HepG2 (cell line): ENCODE data around the gene GLI3. TPM values are rescaled to one million over a fixed set of nuclear protein-coding genes. Genes with fewer than 3 reads are reported as not detected.

Source experiments
- ATAC-seq: fragments of 200-7000 bp; cut with Tn5 transposase; 3 replicates; pipeline ENCODE4 v1.9.1; 2020; ENCODE audit warnings: mild to moderate bottlenecking, moderate library complexity
- BruUV-seq: library from RNA; stranded (reverse); fragments of 400-500 nt; replicated peaks from 2 replicates; lab custom pipeline; 2021; lab: Mats Ljungman, UMichigan
- CTCF ChIA-PET: fragments of 300-600 bp; formaldehyde crosslinking; extraction: SDS; loops from one replicate; lab custom pipeline; 2021; ENCODE audit warnings: low total read pairs, inconsistent platforms, low intra/inter-chr PET ratio; lab: Yijun Ruan, JAX
- POLR2A ChIA-PET: fragments of 350-600 bp; sonication (Branson Sonifier 250); formaldehyde crosslinking; loops from one replicate; lab custom pipeline; 2020; ENCODE audit warnings: antibody characterized with exemption, inconsistent platforms; lab: Yijun Ruan, JAX
- DNase-seq: peaks from one replicate; pipeline ENCODE4 v3.0.0-alpha.2; 2015; ENCODE audit warnings: low spot score
- FAIRE-seq: peaks from 3 replicates; lab custom pipeline; 2011; peaks lifted over from hg19 to GRCh38; lab: Jason Lieb, UNC
- H2AFZ ChIP-seq: one replicate; pipeline ENCODE4 v1.6.1; 2011; ENCODE audit warnings: low read length, inconsistent platforms
- H3K27ac ChIP-seq: fragments of 300-600 bp; 3 replicates; pipeline ENCODE4 v1.8.0; 2011; ENCODE audit warnings: mixed run types, mild to moderate bottlenecking, mixed read lengths, low read length, inconsistent platforms; ENCODE audit not compliant: insufficient read depth; ENCODE audit errors: extremely low read length
- H3K27me3 ChIP-seq, 2 experiments: fragments of 200-600 bp in 1 of 2; 2 replicates in 1 of 2; 3 replicates in 1 of 2; pipeline versions ENCODE4 v1.6.0 to v1.8.0; 2011; ENCODE audit warnings: low read length in 2 of 2, mild to moderate bottlenecking in 2 of 2, moderate library complexity in 2 of 2, inconsistent platforms in 1 of 2; ENCODE audit not compliant: insufficient read depth in 2 of 2, control insufficient read depth in 1 of 2
- H3K36me3 ChIP-seq, 2 experiments: fragments of 200-600 bp in 1 of 2; replicated peaks in 1 of 2; 2 replicates in 1 of 2; 3 replicates in 1 of 2; pipeline versions ENCODE4 v1.5.1 to v1.8.0; 2011; ENCODE audit warnings: low read length in 2 of 2, inconsistent platforms in 1 of 2; ENCODE audit not compliant: insufficient read depth in 2 of 2, control insufficient read depth in 1 of 2
- H3K4me1 ChIP-seq: 2 replicates; pipeline ENCODE4 v1.5.1; 2012; ENCODE audit warnings: low read length, inconsistent platforms; ENCODE audit not compliant: insufficient read depth
- H3K4me2 ChIP-seq: 2 replicates; pipeline ENCODE4 v1.6.0; 2011; ENCODE audit warnings: low read depth, low read length, inconsistent platforms
- H3K4me3 ChIP-seq, 3 experiments: fragments of 200-600 bp in 1 of 3; sonication (generic), shearing (Covaris generic) in 1 of 3; replicated peaks in 1 of 3; 2 replicates each; pipeline ENCODE4 v1.5.1; 2011 to 2016; ENCODE audit warnings: low read length in 3 of 3, inconsistent platforms in 2 of 3, low read depth in 2 of 3, mild to moderate bottlenecking in 2 of 3, control low read depth in 1 of 3, mixed read lengths in 1 of 3; ENCODE audit not compliant: insufficient read depth in 1 of 3
- H3K79me2 ChIP-seq: one replicate; pipeline ENCODE4 v1.6.1; 2011; ENCODE audit warnings: low read length, inconsistent platforms; ENCODE audit not compliant: insufficient read depth
- H3K9ac ChIP-seq: 2 replicates; pipeline ENCODE4 v1.6.0; 2011; ENCODE audit warnings: mild to moderate bottlenecking, low read depth, low read length, inconsistent platforms; ENCODE audit not compliant: insufficient read depth
- H3K9me3 ChIP-seq: 2 replicates; pipeline ENCODE4 v1.5.1; 2012; ENCODE audit warnings: mild to moderate bottlenecking, low read length
- H4K20me1 ChIP-seq: 2 replicates; pipeline ENCODE4 v1.6.0; 2011; ENCODE audit warnings: inconsistent platforms, mild to moderate bottlenecking, low read length, moderate library complexity; ENCODE audit not compliant: insufficient read depth
- ARNT ChIP-seq: fragments of 450-650 bp; IDR thresholded peaks from 2 replicates; pipeline ENCODE4 v1.6.1; 2017
- KLF16 ChIP-seq, 2 experiments: sonication (generic) in 1 of 2; formaldehyde crosslinking in 1 of 2; IDR thresholded peaks; 2 replicates each; pipeline versions ENCODE4 v1.6.1 to v1.8.0; 2016 to 2023; ENCODE audit warnings: missing genetic modification reagents in 2 of 2, missing compliant biosample characterization in 1 of 2
- MXI1 ChIP-seq: IDR thresholded peaks from 3 replicates; pipeline ENCODE4 v1.6.1; 2012; ENCODE audit warnings: low read depth, low read length, inconsistent platforms, borderline replicate concordance
- REL ChIP-seq: sonication (generic); formaldehyde crosslinking; conservative IDR thresholded peaks from 2 replicates; pipeline ENCODE4 v1.8.0; 2022; ENCODE audit warnings: mild to moderate bottlenecking, missing genetic modification reagents, moderate library complexity
- TAF1 ChIP-seq: sonication (generic); formaldehyde crosslinking; IDR thresholded peaks from 2 replicates; pipeline ENCODE4 v1.4.0; 2020; ENCODE audit warnings: missing genetic modification reagents
- TMF1 ChIP-seq: sonication (generic); formaldehyde crosslinking; IDR thresholded peaks from 2 replicates; pipeline ENCODE4 v1.8.1; 2022; ENCODE audit warnings: low read depth, missing genetic modification reagents
- ZNF124 ChIP-seq: sonication (generic); formaldehyde crosslinking; IDR thresholded peaks from 2 replicates; pipeline ENCODE4 v1.4.0; 2020; ENCODE audit warnings: missing genetic modification reagents
- ZNF143 ChIP-seq: sonication (generic); formaldehyde crosslinking; IDR thresholded peaks from 2 replicates; pipeline ENCODE4 v1.4.0; 2020; ENCODE audit warnings: missing genetic modification reagents
- WGBS: methylation state at CpG from one replicate; pipeline ENCODE4 v1.1.6; 2017; ENCODE audit warnings: low lambda C conversion rate; 5-methylcytosine and 5-hydroxymethylcytosine counted together
- in situ Hi-C: cut with HindIII; loops from 2 replicates; pipeline ENCODE4 v1.10.0; 2017; ENCODE audit warnings: low pct_unique_long_range_greater_than_20kb; ENCODE audit not compliant: extremely low pct_ligation_motif_present
- intact Hi-C: fragments of 100-400 bp; cut with micrococcal nuclease; formaldehyde crosslinking; loops from one replicate; pipeline ENCODE4 v1.10.0; 2022; ENCODE audit not compliant: unreplicated experiment
- polyA plus RNA-seq, 8 experiments: library from polyadenylated mRNA; depleted of rRNA in 3 of 8; stranded (reverse) in 7 of 8; unstranded in 1 of 8; fragments of >200 nt; fragmentation: Illumina TruSeq in 4 of 8; extraction: Trizol in 4 of 8; gene quantifications; 2 replicates each; pipeline versions ENCODE4 v1.2.1 to v1.2.3, GENCODE V29; 2011 to 2016; ENCODE audit warnings: low read depth in 4 of 8, missing spikeins in 1 of 8, mixed read lengths in 1 of 8; ENCODE audit not compliant: insufficient read depth in 1 of 8
- total RNA-seq, 5 experiments: library from RNA; depleted of rRNA; stranded (reverse); fragments of >200 nt; fragmentation: Illumina TruSeq; extraction: Trizol; gene quantifications; 2 replicates each; pipeline ENCODE4 v1.2.3, GENCODE V29; 2016; ENCODE audit warnings: low read depth in 1 of 5
- TF ChIP-seq, protein P1 (sequence below): sonication (generic); formaldehyde crosslinking; IDR thresholded peaks from 2 replicates; pipeline ENCODE4 v1.8.1; 2023; ENCODE audit warnings: missing genetic modification reagents, mild to moderate bottlenecking, borderline replicate concordance
- TF ChIP-seq, protein P2 (sequence below), 2 experiments: sonication (generic) in 1 of 2; formaldehyde crosslinking in 1 of 2; IDR thresholded peaks; 2 replicates each; pipeline versions ENCODE4 v1.5.1 to v1.6.1; 2011 to 2020; ENCODE audit warnings: borderline replicate concordance in 1 of 2, low read depth in 1 of 2, low read length in 1 of 2, mild to moderate bottlenecking in 1 of 2, missing genetic modification reagents in 1 of 2, moderate library complexity in 1 of 2
- TF ChIP-seq, protein P3 (sequence below): sonication (generic); formaldehyde crosslinking; conservative IDR thresholded peaks from 2 replicates; pipeline ENCODE4 v1.4.0; 2020; ENCODE audit warnings: mild to moderate bottlenecking, missing genetic modification reagents, moderate library complexity

GLI3 gene
- total and polyA plus RNA-seq, 2 of the 13 experiments (the other 11 are each of a cell fraction or from before 2014, with no cell fraction given) = not detected

DNA sequence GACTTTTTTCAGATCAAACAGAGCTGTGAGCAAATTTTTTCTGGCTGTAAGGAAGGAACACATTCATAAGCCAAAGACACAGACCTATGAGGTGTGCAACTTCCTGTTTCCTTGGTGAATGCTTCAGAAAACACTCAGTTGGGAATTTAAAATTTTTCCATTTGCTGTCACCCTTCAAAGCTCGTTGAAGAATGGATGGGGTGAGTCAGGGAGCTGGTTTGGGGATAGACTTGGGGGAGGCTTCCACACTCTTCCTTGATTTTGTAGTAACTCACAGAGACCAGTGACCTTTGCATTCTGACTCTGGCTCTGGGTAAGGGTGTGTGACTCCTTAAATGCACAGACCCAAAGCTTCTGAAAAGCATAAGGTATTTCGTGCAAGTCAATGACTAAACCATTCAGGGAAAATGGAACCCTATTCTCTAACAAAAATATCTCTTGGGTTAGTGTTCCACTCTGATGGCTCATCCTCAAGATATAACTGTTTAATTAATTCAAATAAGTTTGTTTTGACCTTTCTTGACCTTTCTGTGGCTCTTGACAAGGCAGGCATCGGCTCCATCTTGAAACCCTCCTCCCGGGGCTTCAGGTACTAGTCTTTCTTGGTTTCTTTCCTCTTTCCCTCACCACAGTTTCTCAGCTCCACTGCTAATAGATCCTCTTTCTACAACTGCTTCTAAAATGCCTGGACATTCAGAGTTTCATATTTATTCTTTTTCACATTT is 306.3 kb downstream of the GLI3 start:
- no peak overlapping the region for H3K9ac ChIP-seq
- no peak overlapping the region for H3K4me2 ChIP-seq
- H3K4me3 ChIP-seq = no peak overlapping the region
- CTCF ChIA-PET = no interaction called here
- H4K20me1 ChIP-seq = no peaks in the 10 kb centered on the region
- intact Hi-C loops = no loop called here
- no peak overlapping the region for H3K27ac ChIP-seq
- no TSS peak for BruUV-seq
- H3K4me1 ChIP-seq = no peaks in the 10 kb centered on the region
- no peak overlapping the region for H2AFZ ChIP-seq
- H3K36me3 ChIP-seq = no peaks in the 10 kb centered on the region
- no peak for ATAC-seq
- no peaks in the 10 kb centered on the region for H3K79me2 ChIP-seq
- no peaks in the 10 kb centered on the region for H3K27me3 ChIP-seq
- TF ChIP-seq TMF1 (CRISPR knock-in tag) (no peak), MXI1 (no peak), ZNF143 (no peak), TAF1 (CRISPR knock-in tag) (no peak), KLF16 (CRISPR knock-in tag; IDR thresholded peaks at IDR 0.05) (no peak), ARNT (no peak), ZNF124 (CRISPR knock-in tag) (no peak), REL (CRISPR knock-in tag) (no peak)
- TF ChIP-seq, protein P1, sequence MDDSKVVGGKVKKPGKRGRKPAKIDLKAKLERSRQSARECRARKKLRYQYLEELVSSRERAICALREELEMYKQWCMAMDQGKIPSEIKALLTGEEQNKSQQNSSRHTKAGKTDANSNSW = no peak
- TF ChIP-seq, protein P2, sequence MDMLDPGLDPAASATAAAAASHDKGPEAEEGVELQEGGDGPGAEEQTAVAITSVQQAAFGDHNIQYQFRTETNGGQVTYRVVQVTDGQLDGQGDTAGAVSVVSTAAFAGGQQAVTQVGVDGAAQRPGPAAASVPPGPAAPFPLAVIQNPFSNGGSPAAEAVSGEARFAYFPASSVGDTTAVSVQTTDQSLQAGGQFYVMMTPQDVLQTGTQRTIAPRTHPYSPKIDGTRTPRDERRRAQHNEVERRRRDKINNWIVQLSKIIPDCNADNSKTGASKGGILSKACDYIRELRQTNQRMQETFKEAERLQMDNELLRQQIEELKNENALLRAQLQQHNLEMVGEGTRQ (IDR thresholded peaks at IDR 0.05; ENCODE audit: low read depth, low read length) = no peak
- TF ChIP-seq, protein P2 (CRISPR knock-in tag; IDR thresholded peaks at IDR 0.05; ENCODE audit: borderline replicate concordance) = no peak
- TF ChIP-seq, protein P3, sequence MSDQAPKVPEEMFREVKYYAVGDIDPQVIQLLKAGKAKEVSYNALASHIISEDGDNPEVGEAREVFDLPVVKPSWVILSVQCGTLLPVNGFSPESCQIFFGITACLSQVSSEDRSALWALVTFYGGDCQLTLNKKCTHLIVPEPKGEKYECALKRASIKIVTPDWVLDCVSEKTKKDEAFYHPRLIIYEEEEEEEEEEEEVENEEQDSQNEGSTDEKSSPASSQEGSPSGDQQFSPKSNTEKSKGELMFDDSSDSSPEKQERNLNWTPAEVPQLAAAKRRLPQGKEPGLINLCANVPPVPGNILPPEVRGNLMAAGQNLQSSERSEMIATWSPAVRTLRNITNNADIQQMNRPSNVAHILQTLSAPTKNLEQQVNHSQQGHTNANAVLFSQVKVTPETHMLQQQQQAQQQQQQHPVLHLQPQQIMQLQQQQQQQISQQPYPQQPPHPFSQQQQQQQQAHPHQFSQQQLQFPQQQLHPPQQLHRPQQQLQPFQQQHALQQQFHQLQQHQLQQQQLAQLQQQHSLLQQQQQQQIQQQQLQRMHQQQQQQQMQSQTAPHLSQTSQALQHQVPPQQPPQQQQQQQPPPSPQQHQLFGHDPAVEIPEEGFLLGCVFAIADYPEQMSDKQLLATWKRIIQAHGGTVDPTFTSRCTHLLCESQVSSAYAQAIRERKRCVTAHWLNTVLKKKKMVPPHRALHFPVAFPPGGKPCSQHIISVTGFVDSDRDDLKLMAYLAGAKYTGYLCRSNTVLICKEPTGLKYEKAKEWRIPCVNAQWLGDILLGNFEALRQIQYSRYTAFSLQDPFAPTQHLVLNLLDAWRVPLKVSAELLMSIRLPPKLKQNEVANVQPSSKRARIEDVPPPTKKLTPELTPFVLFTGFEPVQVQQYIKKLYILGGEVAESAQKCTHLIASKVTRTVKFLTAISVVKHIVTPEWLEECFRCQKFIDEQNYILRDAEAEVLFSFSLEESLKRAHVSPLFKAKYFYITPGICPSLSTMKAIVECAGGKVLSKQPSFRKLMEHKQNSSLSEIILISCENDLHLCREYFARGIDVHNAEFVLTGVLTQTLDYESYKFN (CRISPR knock-in tag) = no peak
- TF ChIP-seq, all 625 proteins: peak for 0
- FAIRE-seq (no peak), DNase-seq (no peak)
- POLR2A ChIA-PET = no interaction called here
- no peaks in the 10 kb centered on the region for H3K9me3 ChIP-seq
- under 1% methylated on average over 4 of the region's 4 CpGs for WGBS
- in situ Hi-C loops = no loop called here
